OCI-LY7 (cell line): Measurements from ENCODE around the gene ACIN1. TPM values are rescaled to one million over a fixed set of nuclear protein-coding genes. Genes with fewer than 3 reads are reported as not detected.

Source experiments
- BruUV-seq: library from RNA; stranded (reverse); fragments of 400-500 nt; replicated peaks from 2 replicates; lab custom pipeline; 2021; lab: Mats Ljungman, UMichigan
- CTCF ChIA-PET: fragments of 300-600 bp; sonication (Branson Sonifier 250); formaldehyde crosslinking; loops from one replicate; lab custom pipeline; 2022; ENCODE audit warnings: antibody characterized with exemption; ENCODE audit not compliant: unreplicated experiment; lab: Charles Lee
- POLR2A ChIA-PET: fragments of 300-600 bp; sonication (Branson Sonifier 250); formaldehyde crosslinking; loops from one replicate; lab custom pipeline; 2022; ENCODE audit warnings: antibody characterized with exemption; lab: Charles Lee
- DNase-seq: peaks from one replicate; pipeline ENCODE4 v3.0.0-alpha.2; 2015; ENCODE audit warnings: low spot score
- H2AFZ ChIP-seq: fragments of 200-600 bp; sonication (generic), shearing (Covaris generic); 2 replicates; pipeline ENCODE4 v1.6.1; 2014; ENCODE audit warnings: mild to moderate bottlenecking, antibody characterized with exemption, low read length, moderate library complexity
- H3K27ac ChIP-seq: fragments of 200-600 bp; sonication (generic); 2 replicates; pipeline ENCODE4 v1.5.1; 2014; ENCODE audit warnings: mixed run types, low read depth, mild to moderate bottlenecking, moderate library complexity, low read length, inconsistent platforms; ENCODE audit not compliant: poor library complexity, severe bottlenecking
- H3K36me3 ChIP-seq: fragments of 200-600 bp; sonication (generic); 2 replicates; pipeline ENCODE4 v1.6.1; 2014; ENCODE audit warnings: mild to moderate bottlenecking, antibody characterized with exemption, low read length, moderate library complexity, mixed read lengths; ENCODE audit not compliant: insufficient read depth
- H3K4me1 ChIP-seq: fragments of 200-600 bp; sonication (generic); 2 replicates; pipeline ENCODE4 v1.5.1; 2014; ENCODE audit warnings: mild to moderate bottlenecking, low read length; ENCODE audit not compliant: insufficient read depth, poor library complexity, severe bottlenecking
- H3K4me2 ChIP-seq: fragments of 200-600 bp; sonication (generic); 2 replicates; pipeline ENCODE4 v1.6.1; 2014; ENCODE audit warnings: mild to moderate bottlenecking, low read length
- H3K4me3 ChIP-seq: fragments of 200-600 bp; sonication (generic); 2 replicates; pipeline ENCODE4 v1.5.1; 2014; ENCODE audit warnings: mild to moderate bottlenecking, low read depth, low read length; ENCODE audit not compliant: poor library complexity, severe bottlenecking
- H3K79me2 ChIP-seq: fragments of 200-600 bp; sonication (generic); 2 replicates; pipeline ENCODE4 v1.6.1; 2016; ENCODE audit warnings: low read depth, mild to moderate bottlenecking, low read length, moderate library complexity, mixed read lengths; ENCODE audit not compliant: insufficient read depth
- H3K9me2 ChIP-seq: fragments of 200-600 bp; sonication (generic); 2 replicates; pipeline ENCODE4 v1.6.1; 2016; ENCODE audit warnings: mild to moderate bottlenecking, low read length, mixed read lengths; ENCODE audit not compliant: insufficient read depth
- H3K9me3 ChIP-seq: fragments of 200-600 bp; sonication (generic); 2 replicates; pipeline ENCODE4 v1.6.1; 2014; ENCODE audit warnings: mild to moderate bottlenecking, mixed run types, low read length, mixed read lengths
- H4K20me1 ChIP-seq: fragments of 200-600 bp; sonication (generic); 2 replicates; pipeline ENCODE4 v1.6.1; 2014; ENCODE audit warnings: mild to moderate bottlenecking, antibody characterized with exemption, low read length, moderate library complexity, mixed read lengths; ENCODE audit not compliant: insufficient read depth
- EZH2phosphoT487 ChIP-seq: fragments of 200-600 bp; sonication (generic); IDR thresholded peaks from 2 replicates; pipeline ENCODE4 v1.6.1; 2018; ENCODE audit warnings: low read depth, borderline replicate concordance, mild to moderate bottlenecking, mixed run types, antibody characterized with exemption, low read length, moderate library complexity, mixed read lengths
- intact Hi-C: fragments of 100-400 bp; cut with micrococcal nuclease; formaldehyde crosslinking; loops from one replicate; pipeline ENCODE4 v1.10.0; 2022; ENCODE audit not compliant: unreplicated experiment
- total RNA-seq, 2 experiments: library from RNA; depleted of rRNA in 1 of 2; stranded (reverse); fragments of >200 nt in 1 of 2; shearing (Covaris generic) in 1 of 2; gene quantifications; 2 replicates each; pipeline ENCODE4 v1.2.3, GENCODE V29; 2014 to 2022
- TF ChIP-seq, protein P1 (sequence below): fragments of 200-600 bp; sonication (generic); conservative IDR thresholded peaks from 2 replicates; pipeline ENCODE4 v1.5.1; 2014; ENCODE audit warnings: mild to moderate bottlenecking, antibody characterized with exemption, low read length, moderate library complexity, mixed read lengths

ACIN1 gene
- total RNA-seq, 2 experiments from 2014 or later = 107 to 206 TPM

DNA sequence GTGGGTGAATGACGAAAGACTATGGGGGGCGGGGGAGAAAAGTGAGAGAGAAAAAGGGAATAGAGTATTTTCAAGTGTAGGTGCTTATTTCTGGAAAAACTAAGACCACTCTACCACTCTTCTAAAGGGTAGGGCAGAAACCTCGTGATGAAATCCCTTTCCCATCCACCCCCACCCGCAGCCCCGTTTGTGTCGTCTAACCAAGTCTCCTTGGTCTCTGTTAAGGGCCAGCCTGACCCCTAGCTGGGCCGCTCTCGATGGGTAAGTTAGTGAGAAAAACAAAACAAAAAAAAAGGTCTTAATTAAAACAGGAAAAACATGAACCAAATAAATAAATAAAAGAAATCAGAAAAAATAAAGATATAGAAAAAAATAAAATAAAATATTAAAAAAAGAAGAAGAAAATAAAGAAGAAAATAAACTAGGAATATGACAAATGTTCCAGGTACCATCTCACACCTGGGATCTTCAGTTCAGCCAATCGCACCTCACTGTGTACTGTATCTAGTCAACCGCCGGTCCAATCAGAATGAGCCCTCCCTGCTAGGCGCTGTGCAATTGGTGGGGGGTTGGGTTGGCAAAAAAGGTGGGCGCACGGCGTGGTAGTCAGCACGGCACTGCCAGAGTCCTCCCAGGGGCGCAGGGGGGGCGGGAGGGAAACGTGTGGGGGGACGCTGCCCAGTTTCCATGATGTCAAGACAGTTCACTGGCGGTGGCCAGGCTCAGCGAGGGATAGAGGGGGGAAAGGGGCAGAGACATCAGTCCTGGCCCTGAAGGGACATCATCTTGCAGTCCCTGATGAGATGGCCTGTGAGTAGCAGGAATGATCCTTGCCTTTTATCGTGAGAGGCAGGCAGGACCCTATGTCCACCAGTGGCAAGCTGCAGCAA, 27.8 kb downstream of the ACIN1 start:
- TF ChIP-seq, protein P1, sequence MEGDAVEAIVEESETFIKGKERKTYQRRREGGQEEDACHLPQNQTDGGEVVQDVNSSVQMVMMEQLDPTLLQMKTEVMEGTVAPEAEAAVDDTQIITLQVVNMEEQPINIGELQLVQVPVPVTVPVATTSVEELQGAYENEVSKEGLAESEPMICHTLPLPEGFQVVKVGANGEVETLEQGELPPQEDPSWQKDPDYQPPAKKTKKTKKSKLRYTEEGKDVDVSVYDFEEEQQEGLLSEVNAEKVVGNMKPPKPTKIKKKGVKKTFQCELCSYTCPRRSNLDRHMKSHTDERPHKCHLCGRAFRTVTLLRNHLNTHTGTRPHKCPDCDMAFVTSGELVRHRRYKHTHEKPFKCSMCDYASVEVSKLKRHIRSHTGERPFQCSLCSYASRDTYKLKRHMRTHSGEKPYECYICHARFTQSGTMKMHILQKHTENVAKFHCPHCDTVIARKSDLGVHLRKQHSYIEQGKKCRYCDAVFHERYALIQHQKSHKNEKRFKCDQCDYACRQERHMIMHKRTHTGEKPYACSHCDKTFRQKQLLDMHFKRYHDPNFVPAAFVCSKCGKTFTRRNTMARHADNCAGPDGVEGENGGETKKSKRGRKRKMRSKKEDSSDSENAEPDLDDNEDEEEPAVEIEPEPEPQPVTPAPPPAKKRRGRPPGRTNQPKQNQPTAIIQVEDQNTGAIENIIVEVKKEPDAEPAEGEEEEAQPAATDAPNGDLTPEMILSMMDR = no peak
- no peak for TF ChIP-seq EZH2phosphoT487
- intact Hi-C loops = no loop called here
- peaks cover 84% of the 10 kb centered on the region for H3K36me3 ChIP-seq
- peaks cover 27% of the 10 kb centered on the region for H3K4me1 ChIP-seq
- H2AFZ ChIP-seq = no peak overlapping the region
- 0 out of 2 replicates have a peak, but pooled peaks cover 9% of the 10 kb centered on the region for H4K20me1 ChIP-seq
- DNase-seq = no peak
- no peak overlapping the region for H3K27ac ChIP-seq
- BruUV-seq = no TSS peak
- POLR2A ChIA-PET = no interaction called here
- H3K79me2 ChIP-seq = peaks cover 45% of the 10 kb centered on the region
- H3K9me2 ChIP-seq = no peaks in the 10 kb centered on the region
- no peaks in the 10 kb centered on the region for H3K9me3 ChIP-seq
- H3K4me3 ChIP-seq = no peak overlapping the region
- H3K4me2 ChIP-seq = no peak overlapping the region
- CTCF ChIA-PET = interaction anchor here (0.6 kb wide), 1 partner anchor 194 kb away, joined by 7 read pairs; no protein-coding TSS in a partner anchor

- H2AFZ ChIP-seq = no peak overlapping the region
- H3K36me3 ChIP-seq = peaks cover 84% of the 10 kb centered on the region
- no peak overlapping the region for H3K4me3 ChIP-seq
- no peak overlapping the region for H3K4me2 ChIP-seq
- 0 out of 2 replicates have a peak, but pooled peaks cover 9% of the 10 kb centered on the region for H4K20me1 ChIP-seq
- ChIA-PET CTCF (no interaction called here), POLR2A (interaction anchor here (0.6 kb wide), 1 partner anchor 513 kb away, joined by 3 read pairs; no protein-coding TSS in a partner anchor)
- peaks cover 20% of the 10 kb centered on the region for H3K4me1 ChIP-seq
- H3K9me3 ChIP-seq = no peaks in the 10 kb centered on the region
- peaks cover 45% of the 10 kb centered on the region for H3K79me2 ChIP-seq
- H3K9me2 ChIP-seq = no peaks in the 10 kb centered on the region
- intact Hi-C loops = no loop called here
- no peak for TF ChIP-seq EZH2phosphoT487
- TF ChIP-seq, protein P1 = no peak
- BruUV-seq = no TSS peak
- no peak overlapping the region for H3K27ac ChIP-seq
- DNase-seq = no peak
Observed at GRCh38 chr14:23066368-23066767, 28.6 kb downstream of the ACIN1 start.

DNA sequence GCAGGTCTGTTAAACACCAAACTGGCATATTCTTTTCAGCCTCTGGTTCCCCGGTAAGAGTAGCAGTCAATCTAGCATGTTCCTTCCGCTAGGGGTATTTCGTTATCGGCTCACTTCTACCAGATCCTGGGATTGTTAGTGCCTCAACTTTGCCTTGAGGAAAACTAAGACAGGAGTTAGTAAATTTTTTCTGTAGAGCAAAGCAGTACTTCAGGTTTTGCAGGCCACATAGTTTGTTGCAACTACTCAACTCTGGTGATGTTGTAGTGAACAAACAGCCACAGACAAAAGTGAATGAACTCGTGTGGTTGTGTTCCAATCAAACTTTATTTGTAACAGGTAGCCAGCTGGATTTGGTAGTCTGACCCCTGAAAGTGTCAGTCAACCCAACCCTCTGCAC, 31.3 kb downstream of the ACIN1 start:
- TF ChIP-seq, protein P1 = no peak
- Histone ChIP-seq H2AFZ (no peak overlapping the region), H3K9me3 (no peaks in the 10 kb centered on the region), H3K79me2 (peaks cover 27% of the 10 kb centered on the region; the same call in 1 of the 2 replicates), H3K4me3 (no peak overlapping the region), H3K36me3 (peaks cover 93% of the 10 kb centered on the region), H4K20me1 (0 out of 2 replicates have a peak, but pooled peaks cover 7% of the 10 kb centered on the region), H3K4me2 (no peak overlapping the region), H3K27ac (no peak overlapping the region), H3K9me2 (no peaks in the 10 kb centered on the region), H3K4me1 (peaks cover 7% of the 10 kb centered on the region)
- ChIA-PET POLR2A (no interaction called here), CTCF (interaction anchor here (2.2 kb wide), 1 partner anchor 78 kb away, joined by 8 read pairs; no protein-coding TSS in a partner anchor)
- no peak for DNase-seq
- no TSS peak for BruUV-seq
- intact Hi-C loops = no loop called here
